Ovary (tissue), 3 donors: ENCODE measurements around the gene MYRIP.

Experiments
- EP300 ChIP-seq: sonication (generic); formaldehyde crosslinking; IDR thresholded peaks from one replicate; pipeline ENCODE4 v1.6.1; 2017; ENCODE audit warnings: antibody characterized with exemption
- POLR2A ChIP-seq: fragments of 450-650 bp; IDR thresholded peaks from one replicate; pipeline ENCODE4 v1.6.1; 2017; ENCODE audit warnings: antibody characterized with exemption, mild to moderate bottlenecking, moderate library complexity
- TF ChIP-seq, protein P1 (sequence below), 3 donors: fragments of 450-650 bp in 2 of 3; fragments of 200-600 bp in 1 of 3; IDR thresholded peaks; one replicate each; pipeline versions ENCODE4 v1.5.1 to v1.8.0; 2016 to 2022; ENCODE audit warnings: antibody characterized with exemption in 3 of 3, mild to moderate bottlenecking in 1 of 3
- donor health status: DM: no; HTN: no; CAD: no.

DNA sequence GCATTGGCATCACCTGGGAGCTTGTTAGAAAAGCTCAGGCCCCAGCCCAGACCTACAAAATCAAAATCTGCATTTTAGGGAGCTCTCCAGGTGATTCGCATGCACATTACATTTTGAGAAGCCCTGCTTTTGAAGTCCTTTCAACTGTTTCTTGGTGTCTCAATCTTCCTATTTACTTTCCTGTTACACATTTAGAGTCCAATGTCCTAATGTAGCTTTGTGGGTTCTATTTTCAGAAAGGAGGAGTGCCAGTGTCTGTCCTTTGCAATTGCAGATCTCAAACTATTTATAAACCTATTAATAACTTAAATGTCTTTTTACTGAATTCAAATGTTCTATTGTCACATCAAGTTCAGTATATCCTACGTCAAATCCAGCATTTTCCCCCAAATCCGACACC, 27.8 kb upstream of the MYRIP start:
- TF ChIP-seq POLR2A, result no peak
- TF ChIP-seq, protein P1, sequence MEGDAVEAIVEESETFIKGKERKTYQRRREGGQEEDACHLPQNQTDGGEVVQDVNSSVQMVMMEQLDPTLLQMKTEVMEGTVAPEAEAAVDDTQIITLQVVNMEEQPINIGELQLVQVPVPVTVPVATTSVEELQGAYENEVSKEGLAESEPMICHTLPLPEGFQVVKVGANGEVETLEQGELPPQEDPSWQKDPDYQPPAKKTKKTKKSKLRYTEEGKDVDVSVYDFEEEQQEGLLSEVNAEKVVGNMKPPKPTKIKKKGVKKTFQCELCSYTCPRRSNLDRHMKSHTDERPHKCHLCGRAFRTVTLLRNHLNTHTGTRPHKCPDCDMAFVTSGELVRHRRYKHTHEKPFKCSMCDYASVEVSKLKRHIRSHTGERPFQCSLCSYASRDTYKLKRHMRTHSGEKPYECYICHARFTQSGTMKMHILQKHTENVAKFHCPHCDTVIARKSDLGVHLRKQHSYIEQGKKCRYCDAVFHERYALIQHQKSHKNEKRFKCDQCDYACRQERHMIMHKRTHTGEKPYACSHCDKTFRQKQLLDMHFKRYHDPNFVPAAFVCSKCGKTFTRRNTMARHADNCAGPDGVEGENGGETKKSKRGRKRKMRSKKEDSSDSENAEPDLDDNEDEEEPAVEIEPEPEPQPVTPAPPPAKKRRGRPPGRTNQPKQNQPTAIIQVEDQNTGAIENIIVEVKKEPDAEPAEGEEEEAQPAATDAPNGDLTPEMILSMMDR (IDR thresholded peaks at IDR 0.05), result no peak
- no peak for TF ChIP-seq EP300
